Gastrocnemius medialis (tissue), 4 donors: ENCODE measurements around the gene PPP1R11. TPM values are rescaled to one million over a fixed set of nuclear protein-coding genes. Genes with fewer than 3 reads are reported as not detected.

Experiments
- ATAC-seq, 2 donors: fragments of 150-250 bp; one replicate each; pipeline ENCODE4 v1.9.1; 2016
- DNase-seq, 2 donors: peaks; one replicate each; pipeline ENCODE4 v3.0.0-alpha.2; 2019
- H3K27ac ChIP-seq, 4 donors: fragments of 200-600 bp; sonication (generic); 1 replicate in 1 of 4; 2 replicates in 3 of 4; pipeline ENCODE4 v1.5.1; 2016 to 2018; ENCODE audit warnings: mild to moderate bottlenecking in 2 of 4, moderate library complexity in 1 of 4
- H3K27me3 ChIP-seq, 3 donors: fragments of 200-600 bp; sonication (generic) in 2 of 3; 1 replicate in 1 of 3; 2 replicates in 2 of 3; pipeline versions ENCODE4 v1.5.1 to v1.6.0; 2016 to 2019; ENCODE audit warnings: mild to moderate bottlenecking in 1 of 3, moderate library complexity in 1 of 3
- H3K36me3 ChIP-seq, 2 donors: fragments of 200-600 bp; sonication (generic) in 1 of 2; one replicate each; pipeline ENCODE4 v1.5.1; 2017 to 2018
- H3K4me1 ChIP-seq, 2 donors: fragments of 200-600 bp; sonication (generic) in 1 of 2; one replicate each; pipeline ENCODE4 v1.5.1; 2016 to 2017; ENCODE audit warnings: mild to moderate bottlenecking in 2 of 2
- H3K4me3 ChIP-seq, 4 donors: fragments of 200-600 bp; sonication (generic) in 3 of 4; 1 replicate in 1 of 4; 2 replicates in 3 of 4; pipeline ENCODE4 v1.5.1; 2016 to 2019; ENCODE audit warnings: mild to moderate bottlenecking in 2 of 4
- H3K9me3 ChIP-seq, 3 donors: fragments of 200-600 bp; sonication (generic) in 2 of 3; 1 replicate in 1 of 3; 2 replicates in 2 of 3; pipeline ENCODE4 v1.5.1; 2016 to 2019
- CTCF ChIP-seq, 5 experiments: fragments of 450-650 bp in 3 of 5; fragments of 200-600 bp in 2 of 5; sonication (generic) in 2 of 5; IDR thresholded peaks in 4 of 5; conservative IDR thresholded peaks in 1 of 5; 1 replicate in 4 of 5; 2 replicates in 1 of 5; pipeline ENCODE4 v1.5.1; 2016 to 2019; ENCODE audit warnings: antibody characterized with exemption in 5 of 5, mild to moderate bottlenecking in 3 of 5, moderate library complexity in 3 of 5
- POLR2A ChIP-seq, 2 donors: fragments of 450-650 bp; IDR thresholded peaks; one replicate each; pipeline ENCODE4 v1.6.1; 2017; ENCODE audit warnings: antibody characterized with exemption in 2 of 2, mild to moderate bottlenecking in 2 of 2, moderate library complexity in 2 of 2
- in situ Hi-C, 4 donors: fragments of 200-750 bp; cut with MboI; loops; one replicate each; pipeline versions ENCODE4 v1.15.0 to v1.8.0; 2017; ENCODE audit warnings: low sequenced_read_pairs in 4 of 4
- intact Hi-C: fragments of 100-400 bp; cut with DNase I; formaldehyde crosslinking; loops from one replicate; pipeline ENCODE4 v1.15.1; 2023; ENCODE audit warnings: low total_unique reads
- total RNA-seq, 4 donors: library from RNA; depleted of rRNA; stranded (reverse); fragments of >200 nt; gene quantifications; one replicate each; pipeline versions ENCODE4 v1.1.0 to v1.2.3, GENCODE V29; 2016

Gene PPP1R11
- total RNA-seq, 4 donors from 2014 or later: 34.0 to 72.4 (median 49.9) TPM

DNA sequence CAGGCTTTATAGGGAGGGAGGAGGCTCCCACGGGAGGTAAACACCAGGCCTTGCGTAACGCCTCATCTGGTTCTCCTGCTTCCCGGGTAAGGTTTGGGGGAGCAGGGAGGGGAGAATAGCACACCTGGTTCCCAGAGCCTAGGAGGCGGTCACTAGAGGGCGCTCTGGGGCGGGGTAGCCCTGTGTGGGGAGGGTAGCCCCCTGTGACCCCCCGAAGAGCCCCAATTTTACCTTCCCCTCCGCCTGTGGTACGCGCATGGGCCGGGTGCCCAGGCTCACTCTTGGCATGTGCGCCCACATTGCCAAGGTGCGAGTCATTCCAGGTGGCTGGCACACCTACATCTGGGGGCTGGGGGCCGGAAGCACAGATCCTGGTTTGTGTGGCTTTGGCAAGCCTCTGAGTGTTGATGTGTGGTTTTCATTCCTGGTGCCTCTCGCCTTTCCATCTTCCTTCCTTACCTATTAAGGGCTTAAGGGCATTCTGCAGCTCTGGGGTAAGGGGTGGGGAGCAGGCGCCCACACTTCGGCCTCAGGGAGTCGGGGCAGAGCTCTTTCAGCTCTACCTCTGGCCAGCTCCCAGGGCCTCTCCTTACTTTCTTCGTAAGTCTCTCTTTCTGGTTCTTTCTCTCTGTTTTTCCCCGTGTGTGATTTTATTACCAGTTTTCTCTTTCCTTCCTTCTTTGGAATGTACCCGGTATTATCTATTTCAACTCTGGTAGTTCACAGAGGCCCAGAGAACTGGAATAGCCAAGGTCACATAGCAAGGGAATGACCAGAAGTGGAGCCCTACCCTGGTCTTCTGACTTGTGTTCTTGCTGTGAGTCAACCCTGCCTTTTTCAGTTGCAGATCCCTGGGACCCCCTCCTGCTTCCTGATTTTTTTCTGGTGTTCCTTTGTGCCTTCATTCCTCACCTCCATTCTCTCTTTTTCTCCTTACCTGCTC lies 9.1 kb downstream of the PPP1R11 start:
- Histone ChIP-seq H3K4me1 (peaks cover 7 to 13% of the 10 kb centered on the region in 2 donors), H3K27me3 (peaks cover 48 to 72% (median 60%) of the 10 kb centered on the region in 3 donors), H3K4me3 (no peak overlapping the region), H3K9me3 (no peaks in the 10 kb centered on the region), H3K36me3 (no peaks in the 10 kb centered on the region), H3K27ac (no peak overlapping the region)
- no peak for DNase-seq
- no peak for ATAC-seq
- in situ Hi-C loops (no loop called here), intact Hi-C loops (no loop called here)
- TF ChIP-seq POLR2A (IDR thresholded peaks at IDR 0.05): no peak
- no peak for TF ChIP-seq CTCF (IDR thresholded peaks at IDR 0.05 in 4 of 5, conservative IDR thresholded peaks at IDR 0.05 in 1 of 5)

- TF ChIP-seq CTCF (IDR thresholded peaks at IDR 0.05 in 4 of 5, conservative IDR thresholded peaks at IDR 0.05 in 1 of 5) (no peak), POLR2A (IDR thresholded peaks at IDR 0.05) (no peak)
- ATAC-seq (no peak), DNase-seq (no peak)
- Histone ChIP-seq H3K36me3 (no peaks in the 10 kb centered on the region), H3K4me3 (no peak overlapping the region), H3K27ac (no peak overlapping the region), H3K4me1 (peaks cover 7 to 13% of the 10 kb centered on the region in 2 donors), H3K9me3 (no peaks in the 10 kb centered on the region), H3K27me3 (peaks cover 37 to 62% (median 48%) of the 10 kb centered on the region in 3 donors)
- intact Hi-C loops (no loop called here), in situ Hi-C loops (no loop called here)
Observed at GRCh38 chr6:30077218-30077617, 10.2 kb downstream of the PPP1R11 start.

- H3K27me3 ChIP-seq: peaks cover 12 to 21% (median 15%) of the 10 kb centered on the region in 3 donors
- H3K36me3 ChIP-seq: no peaks in the 10 kb centered on the region
- H3K27ac ChIP-seq: no peak overlapping the region
- intact Hi-C loops (no loop called here), in situ Hi-C loops (no loop called here)
- TF ChIP-seq POLR2A (IDR thresholded peaks at IDR 0.05) (no peak), CTCF (IDR thresholded peaks at IDR 0.05 in 4 of 5, conservative IDR thresholded peaks at IDR 0.05 in 1 of 5) (no peak)
- ATAC-seq (no peak), DNase-seq (no peak)
- H3K9me3 ChIP-seq: no peaks in the 10 kb centered on the region
- no peaks in the 10 kb centered on the region for H3K4me1 ChIP-seq
- no peak overlapping the region for H3K4me3 ChIP-seq
Observed at GRCh38 chr6:30087876-30088275, 20.9 kb downstream of the PPP1R11 start.

- no peak overlapping the region for H3K4me3 ChIP-seq
- H3K27ac ChIP-seq: no peak overlapping the region
- DNase-seq (no peak), ATAC-seq (no peak)
- H3K9me3 ChIP-seq: no peaks in the 10 kb centered on the region
- intact Hi-C loops: no loop called here
- in situ Hi-C loops: no loop called here
- TF ChIP-seq POLR2A (IDR thresholded peaks at IDR 0.05) (no peak), CTCF (IDR thresholded peaks at IDR 0.05 in 4 of 5, conservative IDR thresholded peaks at IDR 0.05 in 1 of 5) (no peak)
- H3K4me1 ChIP-seq: no peaks in the 10 kb centered on the region
- no peaks in the 10 kb centered on the region for H3K36me3 ChIP-seq
- peaks cover 15 to 24% (median 24%) of the 10 kb centered on the region in 3 donors for H3K27me3 ChIP-seq
Observed at GRCh38 chr6:30091577-30092381, 24.8 kb downstream of the PPP1R11 start.
